Motor neuron (in vitro differentiated cells): Measurements from ENCODE around the gene EXOC8. TPM values are rescaled to one million over a fixed set of nuclear protein-coding genes. Genes with fewer than 3 reads are reported as not detected.

Experiments used
- ATAC-seq, 8 experiments: fragments of 200-7000 bp; cut with Tn5 transposase; replicated peaks in 6 of 8; 2 replicates each; pipeline ENCODE4 v1.8.0; 2021; ENCODE audit warnings: mild to moderate bottlenecking in 8 of 8, moderate library complexity in 8 of 8
- H3K27ac ChIP-seq, 2 donors: fragments of 250-450 bp; sonication (Bioruptor Pico); 2 replicates each; pipeline ENCODE4 v1.9.0; 2021; ENCODE audit warnings: antibody characterized with exemption in 2 of 2, mild to moderate bottlenecking in 2 of 2, moderate library complexity in 1 of 2
- H3K4me1 ChIP-seq, 2 donors: fragments of 250-450 bp; sonication (Bioruptor Pico); replicated peaks in 1 of 2; 2 replicates each; pipeline ENCODE4 v1.6.1; 2021; ENCODE audit warnings: antibody characterized with exemption in 2 of 2, mild to moderate bottlenecking in 2 of 2, moderate library complexity in 1 of 2
- H3K4me3 ChIP-seq, 5 donors: fragments of 250-450 bp; sonication (Bioruptor Pico); 2 replicates each; pipeline ENCODE4 v1.9.0; 2021; ENCODE audit warnings: antibody characterized with exemption in 5 of 5, mild to moderate bottlenecking in 5 of 5, moderate library complexity in 4 of 5
- WGBS, 10 experiments: fragments of 450-650 bp; shearing (Covaris generic); methylation state at CpG; one replicate each; pipeline ENCODE4 v1.0.0; 2022; 5-methylcytosine and 5-hydroxymethylcytosine counted together
- in situ Hi-C, 9 experiments: fragments of 400-800 bp; cut with MboI; loops; one replicate each; pipeline ENCODE4 v1.15.0; 2021; ENCODE audit warnings: low sequenced_read_pairs in 9 of 9, low pct_unique_long_range_greater_than_20kb in 2 of 9; ENCODE audit not compliant: unreplicated experiment in 9 of 9
- total RNA-seq, 8 experiments: library from RNA; unstranded; fragments of 300-600 nt; gene quantifications; 2 replicates each; pipeline versions ENCODE4 v1.2.3 to v1.2.4, GENCODE V29; 2022

The EXOC8 gene
- total RNA-seq: 10 to 100 TPM; 13.4 to 19.8 (median 15.7) TPM

- in situ Hi-C loops: no loop called here
- Histone ChIP-seq H3K4me3 (peak within 1 kb of the TSS; percentile 54 to 85 (median 67)), H3K27ac (peak within 1 kb of the TSS; percentile 91 to 97), H3K4me1 (peaks cover 32% of the 10 kb centered on the region in 2 donors)
- ATAC-seq: peak; percentile 78 to 91 (median 88)
- 0 to 3% (median 1%) methylated on average over 3 to 57 of the region's 74 CpGs; no CpG with 5 or more reads in 3 of the 10 experiments for WGBS, 10 experiments
These were observed at the start of gene EXOC8 for GRCh38 chr1:231337472-231338269. Gene EXOC8, minus strand, starts transcription at chr1:231337852. Its CDS starts 107 bp downstream, at chr1:231337745.

- in situ Hi-C loops: no loop called here
- no peak for ATAC-seq
- H3K4me1 ChIP-seq: no peaks in the 10 kb centered on the region
- H3K27ac ChIP-seq: no peak overlapping the region
- no peak overlapping the region for H3K4me3 ChIP-seq
These were observed 48.8 kb upstream of the EXOC8 start for GRCh38 chr1:231386466-231386865.

- Histone ChIP-seq H3K4me3 (no peak overlapping the region), H3K4me1 (no peaks in the 10 kb centered on the region), H3K27ac (no peak overlapping the region)
- 71 to 100% (median 100%) methylated on average over 1 to 2 of the region's 2 CpGs; no CpG with 5 or more reads in 1 of the 10 experiments for WGBS, 10 experiments
- ATAC-seq: no peak
- in situ Hi-C loops: no loop called here
These were observed 47.7 kb upstream of the EXOC8 start for GRCh38 chr1:231385416-231385748.

GRCh38 chr1:231384696-231385415 is 47.2 kb upstream of the EXOC8 start:
- Histone ChIP-seq H3K27ac (no peak overlapping the region), H3K4me1 (no peaks in the 10 kb centered on the region), H3K4me3 (no peak overlapping the region)
- in situ Hi-C loops: no loop called here
- 48 to 100% (median 96%) methylated on average over 2 to 6 of the region's 6 CpGs for WGBS, 10 experiments
- peak in 1 of 8 experiments; percentile 40 for ATAC-seq

- WGBS, 10 experiments: 66 to 100% (median 82%) methylated on average over 2 to 5 of the region's 5 CpGs
- H3K4me1 ChIP-seq: no peaks in the 10 kb centered on the region
- in situ Hi-C loops: no loop called here
- no peak for ATAC-seq
- no peak overlapping the region for H3K27ac ChIP-seq
- no peak overlapping the region for H3K4me3 ChIP-seq
These were observed 45.7 kb upstream of the EXOC8 start for GRCh38 chr1:231383159-231383860.

- H3K4me3 ChIP-seq: no peak overlapping the region
- 64 to 100% (median 92%) methylated on average over 1 to 3 of the region's 3 CpGs; no CpG with 5 or more reads in 3 of the 10 experiments for WGBS, 10 experiments
- in situ Hi-C loops: no loop called here
- ATAC-seq: no peak
- no peaks in the 10 kb centered on the region for H3K4me1 ChIP-seq
- H3K27ac ChIP-seq: no peak overlapping the region
These were observed 44.8 kb upstream of the EXOC8 start for GRCh38 chr1:231382426-231382825.

GRCh38 chr1:231381729-231382128 is 44.1 kb upstream of the EXOC8 start:
- Histone ChIP-seq H3K4me3 (no peak overlapping the region), H3K27ac (no peak overlapping the region), H3K4me1 (no peaks in the 10 kb centered on the region)
- in situ Hi-C loops: no loop called here
- 26 to 100% (median 89%) methylated on average over 1 to 2 of the region's 2 CpGs; no CpG with 5 or more reads in 3 of the 10 experiments for WGBS, 10 experiments
- no peak for ATAC-seq

GRCh38 chr1:231376875-231377549 is 39.4 kb upstream of the EXOC8 start:
- no peak overlapping the region for H3K27ac ChIP-seq
- in situ Hi-C loops: no loop called here
- no peaks in the 10 kb centered on the region for H3K4me1 ChIP-seq
- WGBS, 10 experiments: 38 to 100% (median 90%) methylated on average over 2 to 5 of the region's 5 CpGs; no CpG with 5 or more reads in 1 of the 10 experiments
- peak in 2 of 8 experiments; percentile 48 to 49 for ATAC-seq
- H3K4me3 ChIP-seq: no peak overlapping the region

GRCh38 chr1:231376101-231376500 is 38.4 kb upstream of the EXOC8 start:
- in situ Hi-C loops: no loop called here
- WGBS, 10 experiments: 41 to 100% (median 89%) methylated on average over 1 to 4 of the region's 4 CpGs; no CpG with 5 or more reads in 1 of the 10 experiments

GRCh38 chr1:231374394-231374793 is 36.7 kb upstream of the EXOC8 start:
- Histone ChIP-seq H3K4me1 (no peaks in the 10 kb centered on the region), H3K27ac (no peak overlapping the region), H3K4me3 (no peak overlapping the region)
- 57 to 100% (median 93%) methylated on average over 1 to 4 of the region's 4 CpGs; no CpG with 5 or more reads in 1 of the 10 experiments for WGBS, 10 experiments
- ATAC-seq: no peak
- in situ Hi-C loops: loop anchor here in 6 of 9 experiments (25.0 kb wide), 3 partner anchors 213 to 1263 kb away; partner anchors contain the start of gene SIPA1L2 (in 1 of the 6)

More at GRCh38 chr1:231376101-231376500, 38.4 kb upstream of the EXOC8 start:
- ATAC-seq: no peak
- H3K4me3 ChIP-seq: no peak overlapping the region
- H3K4me1 ChIP-seq: no peaks in the 10 kb centered on the region
- H3K27ac ChIP-seq: no peak overlapping the region

- in situ Hi-C loops: loop anchor here in 6 of 9 experiments (25.0 kb wide), 3 partner anchors 215 to 1265 kb away; partner anchors contain the start of gene SIPA1L2 (in 1 of the 6)
- H3K4me3 ChIP-seq: no peak overlapping the region
- no peak overlapping the region for H3K27ac ChIP-seq
- no peaks in the 10 kb centered on the region for H3K4me1 ChIP-seq
- ATAC-seq: no peak
These were observed 34.8 kb upstream of the EXOC8 start for GRCh38 chr1:231372501-231372900.

GRCh38 chr1:231369282-231369681 is 31.6 kb upstream of the EXOC8 start:
- H3K27ac ChIP-seq: no peak overlapping the region
- H3K4me1 ChIP-seq: no peaks in the 10 kb centered on the region
- peak in 2 of 8 experiments; percentile 62 to 67 for ATAC-seq
- H3K4me3 ChIP-seq: no peak overlapping the region
- 63 to 83% (median 77%) methylated on average over 1 to 3 of the region's 3 CpGs for WGBS, 10 experiments
- in situ Hi-C loops: loop anchor here in 6 of 9 experiments (10.0 to 25.0 kb wide), 4 partner anchors 216 to 1268 kb away; partner anchors contain the start of gene SIPA1L2 (in 1 of the 6)
